NCI-H2107 (cell line): ENCODE measurements around the gene MYBL2.
A peak's percentile ranks its signal among the peaks of the same experiment; 100 is the strongest.
"Not testable (repeated sequence)": the region's sequence is repeated elsewhere in the genome, so short reads cannot be mapped to it uniquely, and the experiment has no call there.

Source experiments
- DNase-seq: peaks from one replicate; lab custom pipeline; 2025; lab: John Stamatoyannopoulos, UW

MYBL2 gene

GRCh38 chr20:43666376-43667328 lies at the start of gene MYBL2:
TSS of gene MYBL2 (plus strand) at chr20:43667114. CDS start at chr20:43667284, 170 bp downstream.
- peak; percentile 50 for DNase-seq

GRCh38 chr20:43631598-43631997 lies 35.3 kb upstream of the MYBL2 start:
- DNase-seq: no peak

DNA sequence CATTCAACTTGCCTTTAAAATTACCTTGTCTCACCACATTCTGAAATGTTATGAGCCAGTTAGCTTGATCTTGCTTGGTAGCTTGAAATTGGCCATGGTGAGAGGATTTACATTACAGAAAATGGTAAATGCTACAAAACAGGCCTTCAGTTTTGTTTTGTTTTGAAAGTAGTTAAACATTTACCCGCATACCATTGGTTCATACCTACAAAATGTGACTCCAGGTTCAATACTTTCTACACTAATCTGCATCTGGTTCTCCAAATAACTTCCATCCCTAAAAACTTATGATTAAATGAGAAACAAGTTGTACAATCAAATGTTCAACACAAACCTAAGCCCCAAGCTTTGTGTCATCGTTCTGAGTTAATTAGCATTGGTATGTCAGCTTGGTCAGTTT lies 30.5 kb upstream of the MYBL2 start:
- no peak for DNase-seq

DNA sequence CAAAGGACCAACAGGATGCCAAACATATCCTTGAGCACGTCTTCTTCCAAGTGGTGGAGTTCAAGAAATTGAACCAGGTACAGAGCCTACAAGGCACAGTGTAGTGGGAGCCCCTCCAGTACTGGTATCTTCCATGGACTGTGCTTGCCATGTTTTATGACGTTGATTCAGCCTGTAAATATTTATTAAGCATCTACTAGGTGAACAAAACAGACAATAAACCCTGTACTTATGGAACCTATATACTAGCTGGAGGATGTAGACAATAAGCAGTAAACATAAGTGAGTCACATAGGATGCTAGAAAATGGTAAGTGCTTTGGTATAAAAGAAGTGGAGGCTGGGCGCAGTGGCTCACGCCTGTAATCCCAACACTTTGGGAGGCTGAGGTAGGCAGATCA lies 24.4 kb upstream of the MYBL2 start:
- no peak for DNase-seq

- no peak for DNase-seq
Measured at GRCh38 chr20:43650997-43651525, 15.9 kb upstream of the MYBL2 start.

DNA sequence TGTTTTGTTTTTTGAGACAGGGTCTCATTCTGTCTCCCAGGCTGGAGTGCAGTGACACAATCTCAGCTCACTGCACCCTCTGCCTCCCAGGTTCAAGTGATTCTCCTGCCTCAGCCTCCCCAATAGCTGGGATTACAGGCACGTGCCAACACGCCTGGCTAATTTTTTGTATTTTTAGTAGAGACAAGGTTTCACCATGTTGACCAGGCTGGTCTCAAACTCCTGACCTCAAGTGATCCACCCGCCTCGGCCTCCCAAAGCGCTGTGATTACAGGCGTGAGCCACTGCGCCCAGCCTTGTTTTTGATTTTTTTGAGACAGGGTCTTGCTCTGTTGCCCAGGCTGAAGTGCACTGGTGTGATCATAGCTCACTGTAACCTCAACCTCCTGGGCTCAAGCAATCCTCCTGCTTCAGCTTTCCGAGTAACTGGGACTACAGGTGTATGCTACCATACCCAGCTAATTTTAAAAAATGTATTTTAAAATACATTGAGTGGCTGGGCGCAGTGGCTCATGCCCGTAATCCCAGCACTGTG lies 15.2 kb upstream of the MYBL2 start:
- DNase-seq: not testable (repeated sequence)

GRCh38 chr20:43653966-43654365 lies 12.9 kb upstream of the MYBL2 start:
- DNase-seq: no peak

DNA sequence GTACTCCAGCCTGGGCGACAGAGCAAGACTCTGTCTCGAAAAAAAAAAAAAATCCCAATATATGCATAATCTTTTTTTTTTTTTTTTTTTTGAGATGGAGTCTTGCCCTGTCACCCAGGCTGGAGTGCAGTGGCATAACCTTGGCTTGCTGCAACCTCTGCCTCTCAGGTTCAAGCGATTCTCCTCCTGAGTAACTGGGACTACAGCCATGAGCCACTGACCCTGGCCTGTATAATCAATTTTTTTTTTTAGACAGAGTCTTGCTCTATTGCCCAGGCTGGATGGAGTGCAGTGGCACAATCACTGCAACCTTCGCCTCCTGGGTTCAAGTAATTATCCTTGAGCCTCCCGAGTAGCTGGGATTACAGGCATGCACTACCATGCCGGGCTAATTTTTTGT lies 11.7 kb upstream of the MYBL2 start:
- DNase-seq: not testable (repeated sequence)

- no peak for DNase-seq
Measured at GRCh38 chr20:43655937-43656336, 11.0 kb upstream of the MYBL2 start.

DNA sequence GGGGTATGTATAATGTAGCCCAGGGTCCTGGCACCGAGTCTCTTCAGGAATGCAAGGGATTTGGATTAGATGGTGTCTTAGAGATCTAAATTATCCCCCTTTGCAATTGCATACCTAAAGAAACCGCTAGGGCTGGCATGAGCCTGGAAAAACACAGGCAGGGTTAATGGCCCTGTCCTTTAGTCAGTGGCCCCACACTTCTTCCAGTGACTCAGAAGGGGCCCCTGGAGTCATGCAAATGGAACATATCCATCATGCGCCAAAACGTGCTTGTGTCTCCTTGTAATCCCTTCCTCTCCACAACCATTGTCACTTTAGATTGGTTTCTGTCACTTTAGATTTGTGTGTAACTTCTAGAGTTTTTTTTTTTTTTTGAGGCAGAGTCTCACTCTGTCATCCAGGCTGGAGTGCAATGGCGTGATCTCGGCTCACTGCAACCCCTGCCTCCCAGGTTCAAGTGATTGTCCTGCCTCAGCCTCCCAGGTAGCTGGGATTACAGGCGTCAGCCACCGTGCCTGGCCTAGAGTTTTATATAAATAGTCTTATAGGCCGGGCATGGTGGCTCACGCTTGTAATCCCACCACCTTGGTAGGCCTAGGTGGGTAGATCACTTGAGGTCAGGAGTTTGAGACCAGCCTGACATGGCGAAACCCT lies 8.7 kb upstream of the MYBL2 start:
- no peak for DNase-seq

GRCh38 chr20:43658723-43659419 lies 8.0 kb upstream of the MYBL2 start:
- DNase-seq: no peak

DNA sequence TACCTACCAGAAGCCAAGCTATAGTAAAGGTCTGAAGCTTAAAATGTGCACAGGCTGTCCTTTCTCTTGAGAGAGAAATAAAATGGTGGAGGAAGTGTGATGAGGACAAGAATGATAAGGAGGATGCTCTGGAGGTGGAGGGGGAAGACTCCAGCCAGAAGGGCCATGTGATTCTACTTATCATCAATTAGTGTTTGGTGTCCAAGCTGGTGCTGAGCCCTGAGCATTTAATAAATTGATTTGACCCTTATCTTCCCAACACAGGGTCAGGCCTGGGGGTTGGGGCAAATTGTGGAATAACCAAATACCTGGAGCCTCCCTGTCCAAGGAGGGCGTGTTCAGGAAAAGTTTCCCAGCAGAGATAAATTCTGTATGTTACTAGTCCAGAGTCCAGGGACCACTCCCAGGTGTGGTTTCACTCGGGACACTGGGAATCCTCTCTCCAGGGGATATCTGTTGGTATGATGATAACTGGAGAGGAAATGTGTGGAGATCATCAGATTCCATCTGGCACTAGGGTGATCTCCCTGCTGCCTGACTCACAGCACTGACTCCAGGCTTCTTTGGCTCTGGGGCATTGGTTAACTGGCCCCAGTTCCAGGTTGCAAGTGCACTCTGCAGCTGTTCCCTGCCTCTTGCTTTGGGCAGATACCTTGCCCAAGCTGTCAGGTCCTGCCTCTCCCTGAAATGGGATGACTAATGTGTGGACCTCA lies 3.8 kb upstream of the MYBL2 start:
- DNase-seq: no peak

DNA sequence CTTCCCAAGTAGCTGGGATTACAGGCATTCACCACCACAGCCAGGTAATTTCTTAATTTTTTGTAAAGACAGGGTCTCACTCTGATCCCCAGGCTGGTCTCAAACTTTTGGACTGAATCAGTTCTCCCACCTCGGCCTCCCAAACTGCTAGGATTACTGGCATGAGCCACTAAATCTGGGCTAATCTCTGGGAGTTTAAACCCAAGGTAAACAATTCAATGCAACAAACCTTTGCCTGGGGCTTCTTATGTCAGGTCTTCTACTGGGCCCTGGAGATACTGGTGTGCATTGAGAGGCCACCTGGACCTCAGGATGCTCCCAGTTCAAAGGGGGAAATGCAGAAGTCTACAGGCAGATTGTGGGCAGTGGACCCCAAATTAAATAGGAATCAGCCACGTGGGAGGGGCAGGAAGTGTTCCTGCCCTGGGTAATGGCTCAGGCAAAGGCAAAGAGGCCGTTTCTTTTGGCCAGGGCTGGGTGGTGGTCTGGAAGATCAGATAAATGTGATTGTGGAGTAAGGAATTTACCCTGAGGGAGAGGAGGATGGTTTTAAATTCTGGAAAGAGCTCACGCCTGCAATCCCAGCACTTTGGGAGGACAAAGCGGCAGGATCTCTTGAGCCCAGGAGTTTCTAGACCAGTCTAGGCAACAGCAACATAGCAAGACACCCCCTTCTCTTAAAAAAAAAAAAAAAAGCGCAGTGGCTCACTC lies 1.3 kb upstream of the MYBL2 start:
- DNase-seq: no peak

DNA sequence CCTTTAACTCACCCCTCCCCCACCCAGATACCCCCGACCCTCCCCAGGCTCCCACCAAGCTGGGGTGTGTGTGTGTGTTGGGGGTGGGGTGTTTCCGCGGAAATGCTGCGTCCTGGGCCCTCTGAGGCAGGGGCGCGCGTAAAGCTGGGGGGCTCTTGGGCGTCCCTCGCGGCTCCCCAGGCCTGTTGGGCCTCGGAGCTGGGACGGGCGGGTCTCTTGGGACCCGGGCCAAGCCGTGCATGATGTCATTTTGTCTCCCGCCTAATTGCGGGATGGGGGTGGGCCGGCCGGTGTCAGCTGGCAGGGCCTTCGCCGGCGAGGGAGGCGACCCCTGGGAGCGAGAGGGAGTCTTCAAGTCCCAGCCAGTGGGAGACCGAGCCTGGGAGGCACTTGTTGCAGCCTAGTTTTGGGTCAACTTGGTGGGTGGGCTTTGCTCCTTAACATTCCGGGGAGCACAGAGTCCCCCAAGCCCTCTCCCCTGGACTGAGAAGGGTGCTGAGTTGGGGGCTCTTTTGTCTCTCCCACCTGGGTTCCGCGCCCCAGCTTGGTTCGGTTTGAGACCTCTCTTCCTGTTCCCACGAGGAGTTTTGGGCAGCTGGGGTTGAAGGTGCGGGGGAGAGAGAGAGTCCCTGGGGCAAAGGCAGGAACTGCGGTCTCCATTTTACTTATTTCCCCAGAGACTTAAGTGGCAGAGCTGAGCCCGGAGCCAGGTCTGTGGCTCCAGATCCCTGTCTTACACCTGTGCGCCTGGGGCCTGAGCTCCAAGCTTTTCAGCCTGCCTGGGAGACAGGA lies 623 bp downstream of the MYBL2 start:
- no peak for DNase-seq

- no peak for DNase-seq
Measured at GRCh38 chr20:43669332-43669731, 2.4 kb downstream of the MYBL2 start.

DNA sequence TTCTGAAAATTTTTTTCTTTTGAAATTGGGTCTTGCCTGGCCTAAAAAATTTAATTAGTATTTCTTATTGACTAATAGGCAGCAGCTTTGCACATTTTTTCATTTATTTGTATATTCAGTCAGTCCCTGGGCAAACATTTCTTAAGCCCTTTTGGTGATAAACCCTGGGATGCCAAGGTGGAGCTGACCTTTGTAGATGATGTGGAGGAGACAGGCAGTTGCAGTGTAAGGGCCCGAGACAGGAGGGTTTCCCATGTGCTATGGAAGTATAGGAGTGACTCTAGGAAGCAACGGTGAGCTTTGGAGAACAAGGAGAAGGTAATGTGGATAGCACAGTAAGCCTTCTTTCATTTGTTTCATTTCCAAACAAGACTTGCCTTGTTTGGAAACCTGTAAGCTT lies 3.5 kb downstream of the MYBL2 start:
- no peak for DNase-seq

DNA sequence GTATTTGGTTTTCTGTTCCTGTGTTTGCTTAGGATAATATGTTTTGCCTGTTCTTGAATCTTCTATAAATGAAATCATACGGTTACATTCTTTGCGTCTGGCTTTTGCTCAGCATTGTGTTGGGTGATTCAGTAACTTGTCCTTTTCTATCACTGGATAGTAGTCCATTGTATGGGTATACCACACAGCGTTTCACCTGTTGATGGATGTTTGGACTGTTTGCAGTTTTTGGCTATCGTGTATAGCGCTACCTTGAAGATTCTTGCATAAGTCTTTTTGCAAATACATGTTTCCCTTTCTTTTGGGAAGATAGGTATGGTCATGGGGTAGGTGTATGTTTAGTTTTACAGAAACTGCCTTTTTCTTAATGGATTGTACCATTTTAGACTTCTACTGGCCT lies 9.5 kb downstream of the MYBL2 start:
- no peak for DNase-seq

GRCh38 chr20:43680981-43681380 lies 14.1 kb downstream of the MYBL2 start:
- DNase-seq: no peak

GRCh38 chr20:43681468-43681942 lies 14.6 kb downstream of the MYBL2 start:
- DNase-seq: peak; percentile 80

- peak; percentile 28 for DNase-seq
Measured at GRCh38 chr20:43681991-43682410, 15.1 kb downstream of the MYBL2 start.
